ENCODE measurements around the gene ZNF772. TPM values are rescaled to one million over a fixed set of nuclear protein-coding genes. Genes with fewer than 3 reads are reported as not detected.

The ZNF772 gene

Small RNAs within 50 kb of the gene (small RNA-seq; reads per million reads assigned to genes)
- not detected for gene VN1R107P (ENCODE audit: insufficient read depth)
